ENCODE results near the gene WFS1. TPM values are rescaled to one million over a fixed set of nuclear protein-coding genes. Genes with fewer than 3 reads are reported as not detected.

The WFS1 gene
- polyA plus RNA-seq, 1 of the 3 experiments (the other 2 are of a cell fraction) = 18.7 TPM

DNA sequence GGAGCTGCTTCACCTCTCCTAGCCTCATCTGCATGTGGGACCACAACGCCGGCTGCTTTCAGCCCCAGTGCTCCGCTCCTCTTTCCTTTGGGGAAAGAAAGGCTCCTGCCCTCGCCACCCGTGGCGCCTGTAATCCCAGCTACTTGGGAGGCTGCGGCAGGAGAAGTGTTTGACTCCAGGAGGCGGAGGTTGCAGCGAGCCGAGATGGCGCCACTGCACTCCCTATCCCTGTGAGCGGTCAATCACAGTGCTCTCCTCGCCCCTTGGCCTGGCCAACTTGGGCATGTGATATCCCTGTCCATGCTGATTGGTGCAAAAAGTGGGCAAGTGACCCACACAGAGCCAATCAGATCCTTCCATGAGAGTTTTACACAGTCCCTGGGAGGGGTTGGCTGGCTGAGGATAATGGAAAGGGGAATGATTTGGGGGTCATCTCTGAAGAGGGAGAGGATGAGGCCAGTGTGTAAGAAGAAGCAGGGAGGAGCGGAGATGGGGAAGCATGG is 56.2 kb downstream of the WFS1 start:
- Histone ChIP-seq H3K9ac (no peak overlapping the region), H3K36me3 (replicated peaks in 1 of 2; ENCODE audit: control insufficient read depth in 1 of 2, insufficient read depth in 2 of 2, low read length in 1 of 2) (no peaks in the 10 kb centered on the region), H3K27ac (ENCODE audit: low read depth in 2 of 2, low read length in 1 of 2) (no peak overlapping the region), H3K4me1 (ENCODE audit: control insufficient read depth in 1 of 2, insufficient read depth in 2 of 2, low read depth in 1 of 2, low read length in 1 of 2) (peaks cover 0 to 3% of the 10 kb centered on the region in 2 experiments; a peak in 1 of 4 replicates), H3K4me3 (ENCODE audit: low read depth in 2 of 2, low read length in 1 of 2) (no peak overlapping the region), H3K79me2 (ENCODE audit: insufficient read depth) (no peaks in the 10 kb centered on the region), H3F3A (replicated peaks; ENCODE audit: insufficient read depth) (no peaks in the 10 kb centered on the region), H3K9me3 (no peaks in the 10 kb centered on the region), H3K4me2 (no peak overlapping the region), H3K27me3 (ENCODE audit: insufficient read depth) (no peaks in the 10 kb centered on the region), H2AFZ (ENCODE audit: low read depth) (no peak overlapping the region), H3K9me2 (no peaks in the 10 kb centered on the region), H4K20me1 (ENCODE audit: insufficient read depth) (no peaks in the 10 kb centered on the region)
- no peak for DNase-seq
- 84% methylated on average over 8 of the region's 14 CpGs for WGBS (ENCODE audit: low lambda C conversion rate)
- no peak for TF ChIP-seq FOXM1 (IDR thresholded peaks at IDR 0.05; ENCODE audit: low read depth)
- TF ChIP-seq, protein P1, sequence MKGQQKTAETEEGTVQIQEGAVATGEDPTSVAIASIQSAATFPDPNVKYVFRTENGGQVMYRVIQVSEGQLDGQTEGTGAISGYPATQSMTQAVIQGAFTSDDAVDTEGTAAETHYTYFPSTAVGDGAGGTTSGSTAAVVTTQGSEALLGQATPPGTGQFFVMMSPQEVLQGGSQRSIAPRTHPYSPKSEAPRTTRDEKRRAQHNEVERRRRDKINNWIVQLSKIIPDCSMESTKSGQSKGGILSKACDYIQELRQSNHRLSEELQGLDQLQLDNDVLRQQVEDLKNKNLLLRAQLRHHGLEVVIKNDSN (IDR thresholded peaks at IDR 0.05; ENCODE audit: borderline replicate concordance, low read depth) = 0 out of 2 replicates have a peak, but pooled peaks have one; percentile 17
- ChIA-PET POLR2A (no interaction called here), CTCF (interaction anchor here (0.6 to 22.5 kb wide), 11 partner anchors 11 to 348 kb away, joined by 3 to 1048 read pairs (median 11); partner anchors contain the start of gene WFS1)

DNA sequence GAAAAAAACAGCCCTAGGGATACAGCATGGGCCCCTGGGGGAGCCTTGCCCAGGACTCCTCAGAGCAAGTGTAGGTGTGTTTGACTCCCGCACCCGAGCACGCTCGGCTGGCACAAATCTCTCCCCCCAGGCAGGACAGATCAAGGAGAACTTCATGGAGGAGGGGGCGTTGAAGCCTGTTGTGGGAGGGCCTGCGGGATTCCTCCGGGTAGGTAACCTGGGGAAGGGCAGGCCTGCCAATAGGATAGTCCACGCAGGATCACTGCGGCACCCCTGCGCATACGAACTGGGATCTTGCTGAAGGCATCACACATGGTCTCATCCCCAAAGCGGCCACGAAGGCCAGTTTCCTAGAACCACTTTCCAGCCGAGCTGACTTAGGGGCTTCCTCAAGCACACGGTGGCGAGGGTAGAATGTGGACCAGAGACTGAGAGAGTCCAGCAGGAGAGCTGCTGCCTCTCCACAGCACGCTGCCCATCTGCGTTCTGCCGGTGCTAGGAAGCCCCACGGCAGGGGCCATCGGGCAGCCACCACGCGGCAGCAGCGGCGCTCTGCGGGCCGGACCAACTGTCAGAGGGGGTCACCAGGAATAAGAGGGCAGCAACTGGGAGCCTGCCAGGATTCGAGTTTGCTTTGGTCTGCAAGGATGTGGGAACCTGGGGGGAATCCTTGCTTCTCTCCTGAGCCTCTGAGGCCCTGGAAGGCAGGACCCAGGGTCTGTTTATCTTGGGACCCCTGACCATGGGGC is 56.8 kb downstream of the WFS1 start:
- Histone ChIP-seq H3F3A (replicated peaks; ENCODE audit: insufficient read depth) (no peaks in the 10 kb centered on the region), H3K9me2 (no peaks in the 10 kb centered on the region), H3K4me1 (ENCODE audit: control insufficient read depth in 1 of 2, insufficient read depth in 2 of 2, low read depth in 1 of 2, low read length in 1 of 2) (peaks cover 0 to 3% of the 10 kb centered on the region in 2 experiments; a peak in 1 of 4 replicates), H2AFZ (ENCODE audit: low read depth) (no peak overlapping the region), H3K9ac (no peak overlapping the region), H4K20me1 (ENCODE audit: insufficient read depth) (no peaks in the 10 kb centered on the region), H3K9me3 (no peaks in the 10 kb centered on the region), H3K27me3 (ENCODE audit: insufficient read depth) (no peaks in the 10 kb centered on the region), H3K4me2 (no peak overlapping the region), H3K4me3 (ENCODE audit: low read depth in 2 of 2, low read length in 1 of 2) (no peak overlapping the region), H3K36me3 (replicated peaks in 1 of 2; ENCODE audit: control insufficient read depth in 1 of 2, insufficient read depth in 2 of 2, low read length in 1 of 2) (no peaks in the 10 kb centered on the region), H3K27ac (ENCODE audit: low read depth in 2 of 2, low read length in 1 of 2) (no peak overlapping the region), H3K79me2 (ENCODE audit: insufficient read depth) (no peaks in the 10 kb centered on the region)
- TF ChIP-seq EP300 (IDR thresholded peaks at IDR 0.05; ENCODE audit: borderline replicate concordance in 1 of 2, low read depth in 1 of 2, low read length in 1 of 2) = no peak
- TF ChIP-seq, protein P1 (IDR thresholded peaks at IDR 0.05; ENCODE audit: borderline replicate concordance, low read depth) = no peak
- DNase-seq = no peak
- ChIA-PET POLR2A (no interaction called here), CTCF (interaction anchor here (0.6 to 22.5 kb wide), 29 partner anchors 12 to 1276 kb away, joined by 3 to 1048 read pairs (median 6); partner anchors contain the start of genes JAKMIP1 and WFS1)
- 75% methylated on average over 27 of the region's 28 CpGs for WGBS (ENCODE audit: low lambda C conversion rate)

DNA sequence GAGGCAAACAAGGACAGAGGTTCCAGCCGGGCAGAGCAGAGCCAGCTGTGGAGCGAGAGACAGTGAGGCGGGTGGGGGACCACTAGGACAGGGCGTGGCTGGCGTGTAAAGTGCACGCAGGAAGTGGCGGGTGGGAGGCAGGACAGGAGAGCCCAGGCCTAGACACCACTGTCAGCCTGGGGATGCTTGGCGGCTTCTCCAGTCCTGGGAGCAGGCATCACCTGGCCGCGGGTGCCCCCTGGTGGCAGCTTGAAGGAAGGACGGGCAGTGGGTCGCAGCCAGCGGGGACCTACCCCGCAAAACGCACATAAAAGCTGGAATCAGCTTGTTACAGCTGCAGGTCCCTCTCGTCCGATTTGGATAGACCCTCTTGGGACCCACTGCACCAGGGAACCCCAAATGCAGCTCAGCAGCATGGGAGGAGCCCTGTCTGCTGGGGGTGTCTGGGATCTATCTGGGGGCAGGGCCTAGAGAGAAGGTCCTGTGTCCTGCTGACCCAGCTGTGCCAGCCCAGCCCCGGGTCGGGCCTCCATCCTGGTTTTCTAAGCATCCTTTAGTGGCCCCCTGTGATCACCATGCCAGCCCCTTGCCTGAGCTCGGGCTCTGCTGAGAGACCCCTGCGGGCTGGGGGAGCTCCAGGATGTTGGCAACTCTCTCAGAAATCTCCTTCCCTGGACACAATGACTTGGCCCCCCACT is 57.7 kb downstream of the WFS1 start:
- peak; percentile 94 for DNase-seq
- Histone ChIP-seq H3K4me3 (ENCODE audit: low read depth in 2 of 2, low read length in 1 of 2) (peak overlapping the region in 1 of 2 experiments; percentile 55; a peak in 1 of 4 replicates), H3K9me2 (no peaks in the 10 kb centered on the region), H3K9ac (no peak overlapping the region), H3K27me3 (ENCODE audit: insufficient read depth) (no peaks in the 10 kb centered on the region), H2AFZ (ENCODE audit: low read depth) (no peak overlapping the region), H3K9me3 (no peaks in the 10 kb centered on the region), H3F3A (replicated peaks; ENCODE audit: insufficient read depth) (no peaks in the 10 kb centered on the region), H3K4me2 (no peak overlapping the region), H3K79me2 (ENCODE audit: insufficient read depth) (no peaks in the 10 kb centered on the region), H3K36me3 (replicated peaks in 1 of 2; ENCODE audit: control insufficient read depth in 1 of 2, insufficient read depth in 2 of 2, low read length in 1 of 2) (no peaks in the 10 kb centered on the region), H4K20me1 (ENCODE audit: insufficient read depth) (no peaks in the 10 kb centered on the region), H3K27ac (ENCODE audit: low read depth in 2 of 2, low read length in 1 of 2) (no peak overlapping the region), H3K4me1 (ENCODE audit: control insufficient read depth in 1 of 2, insufficient read depth in 2 of 2, low read depth in 1 of 2, low read length in 1 of 2) (peaks cover 0 to 3% of the 10 kb centered on the region in 2 experiments; a peak in 1 of 4 replicates)
- TF ChIP-seq, protein P2, sequence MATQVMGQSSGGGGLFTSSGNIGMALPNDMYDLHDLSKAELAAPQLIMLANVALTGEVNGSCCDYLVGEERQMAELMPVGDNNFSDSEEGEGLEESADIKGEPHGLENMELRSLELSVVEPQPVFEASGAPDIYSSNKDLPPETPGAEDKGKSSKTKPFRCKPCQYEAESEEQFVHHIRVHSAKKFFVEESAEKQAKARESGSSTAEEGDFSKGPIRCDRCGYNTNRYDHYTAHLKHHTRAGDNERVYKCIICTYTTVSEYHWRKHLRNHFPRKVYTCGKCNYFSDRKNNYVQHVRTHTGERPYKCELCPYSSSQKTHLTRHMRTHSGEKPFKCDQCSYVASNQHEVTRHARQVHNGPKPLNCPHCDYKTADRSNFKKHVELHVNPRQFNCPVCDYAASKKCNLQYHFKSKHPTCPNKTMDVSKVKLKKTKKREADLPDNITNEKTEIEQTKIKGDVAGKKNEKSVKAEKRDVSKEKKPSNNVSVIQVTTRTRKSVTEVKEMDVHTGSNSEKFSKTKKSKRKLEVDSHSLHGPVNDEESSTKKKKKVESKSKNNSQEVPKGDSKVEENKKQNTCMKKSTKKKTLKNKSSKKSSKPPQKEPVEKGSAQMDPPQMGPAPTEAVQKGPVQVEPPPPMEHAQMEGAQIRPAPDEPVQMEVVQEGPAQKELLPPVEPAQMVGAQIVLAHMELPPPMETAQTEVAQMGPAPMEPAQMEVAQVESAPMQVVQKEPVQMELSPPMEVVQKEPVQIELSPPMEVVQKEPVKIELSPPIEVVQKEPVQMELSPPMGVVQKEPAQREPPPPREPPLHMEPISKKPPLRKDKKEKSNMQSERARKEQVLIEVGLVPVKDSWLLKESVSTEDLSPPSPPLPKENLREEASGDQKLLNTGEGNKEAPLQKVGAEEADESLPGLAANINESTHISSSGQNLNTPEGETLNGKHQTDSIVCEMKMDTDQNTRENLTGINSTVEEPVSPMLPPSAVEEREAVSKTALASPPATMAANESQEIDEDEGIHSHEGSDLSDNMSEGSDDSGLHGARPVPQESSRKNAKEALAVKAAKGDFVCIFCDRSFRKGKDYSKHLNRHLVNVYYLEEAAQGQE (IDR thresholded peaks at IDR 0.05; ENCODE audit: low read depth, low read length) = no peak
- TF ChIP-seq, protein P3, sequence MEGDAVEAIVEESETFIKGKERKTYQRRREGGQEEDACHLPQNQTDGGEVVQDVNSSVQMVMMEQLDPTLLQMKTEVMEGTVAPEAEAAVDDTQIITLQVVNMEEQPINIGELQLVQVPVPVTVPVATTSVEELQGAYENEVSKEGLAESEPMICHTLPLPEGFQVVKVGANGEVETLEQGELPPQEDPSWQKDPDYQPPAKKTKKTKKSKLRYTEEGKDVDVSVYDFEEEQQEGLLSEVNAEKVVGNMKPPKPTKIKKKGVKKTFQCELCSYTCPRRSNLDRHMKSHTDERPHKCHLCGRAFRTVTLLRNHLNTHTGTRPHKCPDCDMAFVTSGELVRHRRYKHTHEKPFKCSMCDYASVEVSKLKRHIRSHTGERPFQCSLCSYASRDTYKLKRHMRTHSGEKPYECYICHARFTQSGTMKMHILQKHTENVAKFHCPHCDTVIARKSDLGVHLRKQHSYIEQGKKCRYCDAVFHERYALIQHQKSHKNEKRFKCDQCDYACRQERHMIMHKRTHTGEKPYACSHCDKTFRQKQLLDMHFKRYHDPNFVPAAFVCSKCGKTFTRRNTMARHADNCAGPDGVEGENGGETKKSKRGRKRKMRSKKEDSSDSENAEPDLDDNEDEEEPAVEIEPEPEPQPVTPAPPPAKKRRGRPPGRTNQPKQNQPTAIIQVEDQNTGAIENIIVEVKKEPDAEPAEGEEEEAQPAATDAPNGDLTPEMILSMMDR (IDR thresholded peaks at IDR 0.05) = peak; percentile 81
- TF ChIP-seq RCOR1 (IDR thresholded peaks at IDR 0.05; ENCODE audit: low read length) (0 out of 2 replicates have a peak, but pooled peaks have one; percentile 15), RAD21 (IDR thresholded peaks at IDR 0.05; ENCODE audit: low read length) (peak; percentile 99), SMC3 (IDR thresholded peaks at IDR 0.05; ENCODE audit: low read depth, low read length) (peak; percentile 100)
- POLR2A ChIA-PET = interaction anchor here (0.8 to 1.0 kb wide), 3 partner anchors 63 to 129 kb away, joined by 3 to 4 read pairs (median 3); no protein-coding TSS in a partner anchor
- WGBS (ENCODE audit: low lambda C conversion rate) = 25% methylated on average over 9 of the region's 21 CpGs
- CTCF ChIA-PET = interaction anchor here (0.6 to 22.5 kb wide), 62 partner anchors 8 to 1277 kb away, joined by 3 to 1048 read pairs (median 4); partner anchors contain the start of genes JAKMIP1 and WFS1
